HG03066 (cell line): ENCODE measurements around the gene PIGV.
"Not testable (repeated sequence)": the region's sequence is repeated elsewhere in the genome, so short reads cannot be mapped to it uniquely, and the experiment has no call there.

Experiments
- ATAC-seq: cut with Tn5 transposase; IDR thresholded peaks from one replicate; pipeline ENCODE4 v1.9.1; 2021; ENCODE audit warnings: low read depth; ENCODE audit not compliant: unreplicated experiment

The PIGV gene

GRCh38 chr1:26831059-26831458, 43.3 kb downstream of the PIGV start:
- ATAC-seq: no peak

- no peak for ATAC-seq
These were observed 43.9 kb downstream of the PIGV start for GRCh38 chr1:26831546-26832248.

GRCh38 chr1:26832249-26832960, 44.7 kb downstream of the PIGV start:
- ATAC-seq: no peak

- ATAC-seq: peak; percentile 73
These were observed 46.0 kb downstream of the PIGV start for GRCh38 chr1:26833432-26834405.

- not testable (repeated sequence) for ATAC-seq
These were observed 49.9 kb downstream of the PIGV start for GRCh38 chr1:26837665-26838064.

- peak; percentile 93 for ATAC-seq
These were observed 51.0 kb downstream of the PIGV start for GRCh38 chr1:26838474-26839338.

GRCh38 chr1:26839339-26839722, 51.6 kb downstream of the PIGV start:
- no peak for ATAC-seq

GRCh38 chr1:26839779-26840178, 52.0 kb downstream of the PIGV start:
- no peak for ATAC-seq

GRCh38 chr1:26844424-26845196, 56.9 kb downstream of the PIGV start:
- no peak for ATAC-seq

- ATAC-seq: not testable (repeated sequence)
These were observed 60.1 kb downstream of the PIGV start for GRCh38 chr1:26847826-26848225.
